IMR-90 (cell line): ENCODE measurements around the gene OPCML.

ENCODE experiments used
- BHLHE40 ChIP-seq: fragments of 150-350 bp; IDR thresholded peaks from 2 replicates; pipeline ENCODE4 v1.6.1; 2016; ENCODE audit warnings: mild to moderate bottlenecking, low read depth, low read length
- CEBPB ChIP-seq: IDR thresholded peaks from 2 replicates; pipeline ENCODE4 v1.6.1; 2012; ENCODE audit warnings: low read depth, low read length, improper control_type of control experiment
- CTCF ChIP-seq: conservative IDR thresholded peaks from 2 replicates; pipeline ENCODE4 v1.5.1; 2012; ENCODE audit warnings: mild to moderate bottlenecking, low read depth, low read length, improper control_type of control experiment
- MAFK ChIP-seq: IDR thresholded peaks from 2 replicates; pipeline ENCODE4 v1.6.1; 2012; ENCODE audit warnings: low read depth, low read length, improper control_type of control experiment
- NFE2L2 ChIP-seq: fragments of 150-350 bp; IDR thresholded peaks from 2 replicates; pipeline ENCODE4 v1.6.1; 2016; ENCODE audit warnings: low read depth, mild to moderate bottlenecking, low read length
- POLR2A ChIP-seq: IDR thresholded peaks from 2 replicates; pipeline ENCODE4 v1.6.1; 2012; ENCODE audit warnings: mild to moderate bottlenecking, low read depth, low read length
- RCOR1 ChIP-seq: IDR thresholded peaks from 2 replicates; pipeline ENCODE4 v1.6.1; 2012; ENCODE audit warnings: mild to moderate bottlenecking, low read length, improper control_type of control experiment; ENCODE audit not compliant: insufficient replicate concordance
- RFX5 ChIP-seq: IDR thresholded peaks from 2 replicates; pipeline ENCODE4 v1.8.0; 2012; ENCODE audit warnings: low read depth, mild to moderate bottlenecking, low read length, moderate library complexity
- TF ChIP-seq, protein P1 (sequence below): fragments of 150-350 bp; IDR thresholded peaks from 2 replicates; pipeline ENCODE4 v1.6.1; 2016; ENCODE audit warnings: low read depth, mild to moderate bottlenecking, low read length, moderate library complexity, borderline replicate concordance

DNA sequence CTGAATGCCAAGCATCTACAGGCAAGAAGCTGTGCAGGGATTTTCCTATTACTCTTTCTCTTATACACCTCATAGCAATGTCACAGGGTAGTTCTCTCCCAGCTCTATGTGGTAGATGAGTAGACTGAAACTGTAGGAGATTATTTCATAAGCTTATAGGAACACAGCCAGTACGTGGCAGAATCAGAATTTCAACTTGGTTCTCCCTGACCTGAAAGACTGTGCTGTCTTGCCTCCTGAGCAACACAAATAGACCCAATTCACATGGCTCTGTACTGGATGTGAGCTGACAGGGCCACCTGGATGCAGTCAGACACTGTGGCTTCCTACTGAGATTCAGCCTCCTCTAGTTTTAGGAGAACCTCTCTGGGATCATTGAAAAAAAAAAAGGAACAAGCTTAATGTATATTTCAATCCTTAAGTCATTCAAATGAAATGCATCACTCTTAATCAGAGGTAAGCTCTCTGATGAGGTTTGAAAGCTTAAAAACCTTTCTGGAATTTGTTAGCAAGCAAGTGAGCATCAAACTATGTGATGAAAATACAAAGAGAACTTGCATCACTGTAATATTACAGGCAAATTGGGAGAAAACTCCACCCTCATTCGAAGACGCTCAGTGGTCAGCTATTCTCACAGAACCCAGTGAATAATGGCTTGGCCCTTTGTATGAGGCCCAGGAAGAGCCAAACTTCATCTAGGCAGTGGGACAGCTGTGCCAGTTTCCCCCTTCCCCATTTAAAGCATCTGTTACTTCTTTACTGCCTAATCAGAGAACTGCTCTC, 1122.5 kb downstream of the OPCML start:
- TF ChIP-seq POLR2A = no peak
- TF ChIP-seq, protein P1, sequence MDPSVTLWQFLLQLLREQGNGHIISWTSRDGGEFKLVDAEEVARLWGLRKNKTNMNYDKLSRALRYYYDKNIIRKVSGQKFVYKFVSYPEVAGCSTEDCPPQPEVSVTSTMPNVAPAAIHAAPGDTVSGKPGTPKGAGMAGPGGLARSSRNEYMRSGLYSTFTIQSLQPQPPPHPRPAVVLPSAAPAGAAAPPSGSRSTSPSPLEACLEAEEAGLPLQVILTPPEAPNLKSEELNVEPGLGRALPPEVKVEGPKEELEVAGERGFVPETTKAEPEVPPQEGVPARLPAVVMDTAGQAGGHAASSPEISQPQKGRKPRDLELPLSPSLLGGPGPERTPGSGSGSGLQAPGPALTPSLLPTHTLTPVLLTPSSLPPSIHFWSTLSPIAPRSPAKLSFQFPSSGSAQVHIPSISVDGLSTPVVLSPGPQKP = no peak
- no peak for TF ChIP-seq CTCF
- TF ChIP-seq BHLHE40 = no peak
- TF ChIP-seq RCOR1 = no peak
- TF ChIP-seq CEBPB = no peak
- no peak for TF ChIP-seq MAFK
- TF ChIP-seq NFE2L2 = no peak
- no peak for TF ChIP-seq RFX5
